Right lobe of liver (tissue), 4 donors: ENCODE data around the gene ATG14.

Source experiments
- POLR2A ChIP-seq: fragments of 450-650 bp; IDR thresholded peaks from one replicate; pipeline ENCODE4 v1.6.1; 2017; ENCODE audit warnings: antibody characterized with exemption, mild to moderate bottlenecking
- TF ChIP-seq, protein P1 (sequence below), 4 donors: fragments of 200-600 bp in 3 of 4; fragments of 450-650 bp in 1 of 4; IDR thresholded peaks; one replicate each; pipeline versions ENCODE4 v1.5.1 to v1.8.0; 2016 to 2022; ENCODE audit warnings: antibody characterized with exemption in 4 of 4, mild to moderate bottlenecking in 2 of 4
- donor health status: DM: no; HTN: no; CAD: no.
- donor health status: DM: no; HTN: no; CAD: no.
- donor health status: DM: no; HTN: yes; CAD: no.

DNA sequence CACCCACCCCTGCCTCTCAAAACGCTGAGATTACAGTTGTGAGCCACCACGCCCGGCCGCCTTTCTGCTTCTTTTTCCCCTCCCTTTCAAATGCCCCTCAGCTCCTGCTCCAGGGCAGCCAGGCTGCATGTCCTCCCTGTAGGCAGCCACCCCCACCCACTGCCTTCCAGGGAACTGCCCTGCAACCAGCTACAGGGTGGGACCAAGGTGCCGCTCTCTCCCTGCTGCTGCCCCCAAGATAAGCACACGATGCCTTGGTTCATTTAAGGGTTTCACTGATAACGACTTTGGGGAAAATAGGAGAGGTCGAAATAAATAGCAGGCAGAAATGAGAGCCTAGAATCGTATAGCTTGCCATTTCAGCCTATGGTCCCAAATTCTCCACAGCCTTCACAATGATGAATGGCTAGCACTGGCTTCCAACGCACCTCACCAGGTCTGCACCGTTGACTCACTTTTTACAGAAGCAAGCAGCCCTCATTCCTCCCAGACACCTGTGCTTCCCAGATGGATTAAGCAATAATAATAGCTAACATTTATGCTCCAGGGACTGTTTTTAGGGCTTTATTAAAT, 40.7 kb downstream of the ATG14 start:
- TF ChIP-seq, protein P1, sequence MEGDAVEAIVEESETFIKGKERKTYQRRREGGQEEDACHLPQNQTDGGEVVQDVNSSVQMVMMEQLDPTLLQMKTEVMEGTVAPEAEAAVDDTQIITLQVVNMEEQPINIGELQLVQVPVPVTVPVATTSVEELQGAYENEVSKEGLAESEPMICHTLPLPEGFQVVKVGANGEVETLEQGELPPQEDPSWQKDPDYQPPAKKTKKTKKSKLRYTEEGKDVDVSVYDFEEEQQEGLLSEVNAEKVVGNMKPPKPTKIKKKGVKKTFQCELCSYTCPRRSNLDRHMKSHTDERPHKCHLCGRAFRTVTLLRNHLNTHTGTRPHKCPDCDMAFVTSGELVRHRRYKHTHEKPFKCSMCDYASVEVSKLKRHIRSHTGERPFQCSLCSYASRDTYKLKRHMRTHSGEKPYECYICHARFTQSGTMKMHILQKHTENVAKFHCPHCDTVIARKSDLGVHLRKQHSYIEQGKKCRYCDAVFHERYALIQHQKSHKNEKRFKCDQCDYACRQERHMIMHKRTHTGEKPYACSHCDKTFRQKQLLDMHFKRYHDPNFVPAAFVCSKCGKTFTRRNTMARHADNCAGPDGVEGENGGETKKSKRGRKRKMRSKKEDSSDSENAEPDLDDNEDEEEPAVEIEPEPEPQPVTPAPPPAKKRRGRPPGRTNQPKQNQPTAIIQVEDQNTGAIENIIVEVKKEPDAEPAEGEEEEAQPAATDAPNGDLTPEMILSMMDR (IDR thresholded peaks at IDR 0.05): no peak
- no peak for TF ChIP-seq POLR2A
